Activated CD8-positive, alpha-beta memory T cell treated with anti-CD3 and anti-CD28 coated beads for 36 hours (primary cell): Measurements from ENCODE around the gene SDK1. TPM values are rescaled to one million over a fixed set of nuclear protein-coding genes. Genes with fewer than 3 reads are reported as not detected.

ENCODE experiments used
- CTCF ChIA-PET: fragments of 350-600 bp; sonication (Branson Sonifier 250); formaldehyde crosslinking; loops from one replicate; lab custom pipeline; 2021; ENCODE audit warnings: antibody characterized with exemption; lab: Charles Lee
- POLR2A ChIA-PET: fragments of 350-600 bp; sonication (Branson Sonifier 250); formaldehyde crosslinking; loops from one replicate; lab custom pipeline; 2021; ENCODE audit warnings: antibody characterized with exemption; lab: Charles Lee
- total RNA-seq, 2 experiments: library from RNA; stranded (reverse); gene quantifications; one replicate each; pipeline ENCODE4 v1.2.3, GENCODE V29; 2021

The SDK1 gene
- total RNA-seq, 2 experiments from 2014 or later = 0.15 to 0.50 TPM

DNA sequence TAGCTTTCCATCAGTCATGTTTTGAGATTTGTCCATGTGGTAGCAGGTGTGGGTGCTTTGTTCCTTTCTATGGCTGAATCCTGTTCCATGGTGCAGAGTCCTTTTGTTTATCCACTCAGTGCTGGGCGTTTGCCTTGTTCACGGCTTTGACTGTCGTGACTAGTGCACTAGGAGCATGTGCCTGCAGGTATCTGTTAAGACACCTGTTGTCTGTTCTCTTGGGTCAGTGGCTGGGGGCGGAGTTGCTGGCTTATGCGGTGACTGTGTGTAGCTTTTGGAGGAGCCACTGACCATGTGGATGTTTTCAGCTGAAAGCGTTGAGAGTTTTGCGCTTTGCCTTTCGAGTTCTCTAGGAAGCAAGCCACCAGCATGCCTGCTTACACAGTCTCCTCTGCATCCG, 807.9 kb downstream of the SDK1 start:
- POLR2A ChIA-PET = no interaction called here
- CTCF ChIA-PET = no interaction called here

DNA sequence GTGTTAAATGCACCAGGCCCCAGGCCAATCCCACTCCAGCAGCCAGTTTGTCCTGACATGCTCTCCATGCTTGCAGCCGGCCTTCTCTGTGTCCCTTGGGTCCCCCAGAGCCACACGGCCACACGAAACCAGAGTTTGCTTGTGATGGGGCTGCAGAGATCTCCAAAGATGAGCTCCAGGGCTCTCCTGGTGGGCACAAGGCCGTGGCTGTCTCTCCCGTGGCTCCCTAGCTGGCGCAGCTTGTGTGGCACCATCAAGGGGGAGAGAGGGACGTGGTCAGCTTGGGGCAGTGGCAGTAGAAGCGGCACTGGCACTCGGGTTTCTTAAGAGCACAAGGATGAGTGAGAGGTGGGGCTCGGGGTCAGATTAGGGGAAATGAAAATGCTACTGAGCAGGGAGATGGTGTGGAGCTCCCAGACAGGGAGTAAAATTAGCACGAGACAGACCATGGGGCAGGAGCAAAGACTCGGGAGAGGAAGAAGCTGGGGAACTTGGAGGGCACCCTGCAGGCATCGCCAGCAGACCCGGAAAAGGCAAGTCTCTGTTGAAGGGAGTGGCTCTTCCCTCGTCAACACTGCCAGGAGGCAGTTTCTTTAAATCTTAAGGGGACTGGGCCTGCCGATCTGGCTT, 808.5 kb downstream of the SDK1 start:
- CTCF ChIA-PET = no interaction called here
- POLR2A ChIA-PET = no interaction called here

DNA sequence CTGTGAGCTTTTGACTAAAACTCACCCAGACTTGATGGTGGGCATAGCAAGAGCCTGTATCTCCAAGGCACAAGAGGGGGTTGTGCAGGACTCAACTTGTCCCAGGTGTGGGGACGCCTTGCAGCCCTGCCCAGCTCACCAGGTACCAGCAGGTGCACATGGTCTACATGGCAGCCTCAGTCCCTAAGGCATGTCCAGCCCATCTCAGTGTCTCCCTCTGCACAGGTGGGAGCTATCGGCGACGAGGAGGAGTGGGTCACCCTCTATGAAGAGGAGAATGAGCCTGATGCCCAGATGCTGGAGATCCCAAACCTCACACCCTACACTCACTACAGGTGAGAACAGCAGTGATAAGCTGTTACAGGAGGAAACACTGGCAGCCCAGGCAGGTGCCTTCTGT, 809.4 kb downstream of the SDK1 start:
- ChIA-PET POLR2A (no interaction called here), CTCF (no interaction called here)

DNA sequence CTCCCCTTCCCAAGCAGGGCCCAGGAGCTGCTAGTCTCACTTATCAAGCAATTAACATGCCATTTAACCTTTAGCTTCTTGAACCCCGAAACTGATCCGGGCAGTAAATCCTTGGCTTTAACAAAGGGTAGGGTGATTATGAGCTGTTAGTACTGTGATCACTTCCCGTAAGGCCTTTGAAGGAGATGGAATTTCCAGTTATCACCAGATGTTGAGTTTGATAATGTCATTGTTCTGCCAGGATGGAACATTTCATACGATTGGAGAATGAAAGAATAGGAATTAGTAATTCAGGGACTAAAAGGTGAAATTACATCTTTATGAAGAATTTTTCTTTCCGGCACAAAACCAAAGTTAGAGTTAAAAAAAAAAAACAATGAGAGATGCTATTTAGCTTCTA, 810.1 kb downstream of the SDK1 start:
- ChIA-PET CTCF (interaction anchor here (0.8 kb wide), 1 partner anchor 113 kb away, joined by 3 read pairs; no protein-coding TSS in a partner anchor), POLR2A (no interaction called here)

DNA sequence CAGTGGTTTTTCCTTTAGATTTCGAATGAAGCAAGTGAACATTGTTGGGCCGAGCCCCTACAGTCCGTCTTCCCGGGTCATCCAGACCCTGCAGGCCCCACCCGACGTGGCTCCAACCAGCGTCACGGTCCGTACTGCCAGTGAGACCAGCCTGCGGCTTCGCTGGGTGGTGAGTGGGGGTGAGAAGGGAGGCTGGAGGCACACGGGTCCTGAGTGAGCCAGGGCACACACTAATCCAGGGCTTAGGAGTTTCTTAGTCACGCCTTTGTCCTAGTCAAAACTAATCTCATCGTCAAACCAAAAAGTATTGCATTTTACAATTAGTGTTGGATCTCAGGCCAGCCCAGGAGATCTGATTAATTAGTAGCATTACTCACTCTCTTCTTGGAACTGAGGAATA, 812.2 kb downstream of the SDK1 start:
- ChIA-PET CTCF (no interaction called here), POLR2A (no interaction called here)

DNA sequence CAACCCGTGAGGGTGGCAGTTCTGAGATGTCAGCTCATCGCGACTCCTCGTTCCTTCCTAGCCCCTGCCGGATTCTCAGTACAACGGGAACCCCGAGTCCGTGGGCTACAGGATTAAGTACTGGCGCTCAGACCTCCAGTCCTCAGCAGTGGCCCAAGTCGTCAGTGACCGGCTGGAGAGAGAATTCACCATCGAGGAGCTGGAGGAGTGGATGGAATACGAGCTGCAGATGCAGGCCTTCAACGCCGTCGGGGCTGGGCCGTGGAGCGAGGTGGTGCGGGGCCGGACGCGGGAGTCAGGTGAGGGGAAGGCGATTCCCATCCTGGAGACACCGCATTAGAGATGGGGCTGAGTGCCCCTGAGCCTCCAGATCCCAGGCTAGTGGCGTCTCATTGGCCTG, 812.9 kb downstream of the SDK1 start:
- ChIA-PET CTCF (no interaction called here), POLR2A (no interaction called here)

DNA sequence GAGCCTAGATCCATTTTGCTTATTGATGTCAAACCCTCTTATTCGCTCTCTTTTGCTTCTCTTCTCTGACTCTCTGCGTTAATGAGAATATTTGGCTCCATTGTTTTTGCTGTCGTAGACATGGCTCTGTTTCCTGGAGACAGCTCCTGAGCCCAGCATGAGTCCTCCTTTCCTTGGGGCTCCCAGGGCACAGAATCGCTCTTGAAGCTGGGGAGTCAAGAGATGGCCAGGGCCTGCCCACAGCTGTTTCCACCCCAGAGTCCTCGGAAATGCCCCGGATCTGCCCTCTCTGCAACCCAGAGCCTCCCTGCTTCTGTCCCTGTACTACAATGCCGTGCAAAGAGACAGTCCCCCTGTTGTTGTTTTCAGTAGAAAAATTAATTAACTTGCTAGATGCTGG, 814.4 kb downstream of the SDK1 start:
- POLR2A ChIA-PET = no interaction called here
- CTCF ChIA-PET = no interaction called here

DNA sequence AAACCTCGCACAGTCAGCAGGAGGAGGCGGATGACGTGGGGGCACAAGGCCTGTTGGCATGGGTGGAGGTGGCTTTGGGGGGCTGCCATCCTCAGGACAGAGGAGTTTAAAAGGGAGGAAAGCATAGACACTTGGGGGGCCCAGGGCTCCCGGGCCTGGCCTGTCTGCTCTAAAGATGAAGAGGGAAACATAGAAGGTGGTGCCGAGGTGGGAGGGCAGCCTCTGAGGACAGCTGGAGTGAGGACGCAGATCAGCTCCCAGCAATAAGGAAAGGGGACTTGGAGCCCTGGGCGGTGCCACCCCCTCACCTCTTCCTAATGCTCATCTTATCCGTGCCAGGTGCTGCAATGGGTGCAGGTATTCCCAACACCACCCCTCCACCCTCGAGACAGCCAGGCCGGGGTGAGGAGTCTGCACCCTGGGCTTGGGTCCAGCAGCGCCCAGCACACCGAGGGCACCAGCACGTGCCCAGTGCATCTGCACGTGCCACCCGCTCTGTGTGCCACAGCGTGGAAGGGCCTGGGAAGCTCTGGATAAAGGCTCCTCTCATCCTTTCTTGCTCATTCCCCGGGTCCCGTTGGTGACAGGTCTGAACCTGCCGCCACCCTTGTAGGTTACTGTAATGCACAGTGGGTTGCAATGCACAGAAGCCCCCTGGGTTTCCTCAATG, 815.0 kb downstream of the SDK1 start:
- ChIA-PET POLR2A (no interaction called here), CTCF (no interaction called here)

DNA sequence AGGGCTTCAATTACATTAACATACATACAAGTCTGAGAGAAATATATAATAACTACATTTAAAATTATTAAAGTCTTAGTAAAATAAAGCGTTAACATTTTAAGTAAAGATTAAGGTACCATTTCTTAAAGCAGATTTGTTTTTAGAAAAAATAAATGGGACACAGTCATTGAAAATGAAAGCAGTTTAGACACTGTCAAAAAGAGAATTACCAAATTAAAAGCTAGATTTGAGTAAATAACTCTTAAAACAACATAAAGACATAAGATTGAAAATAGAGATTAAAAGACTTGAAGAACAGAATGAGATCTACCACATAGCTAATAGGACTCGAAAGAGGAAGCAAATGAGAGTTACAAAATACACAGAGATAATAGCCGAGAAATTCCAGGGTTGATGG, 818.8 kb downstream of the SDK1 start:
- ChIA-PET CTCF (no interaction called here), POLR2A (no interaction called here)

DNA sequence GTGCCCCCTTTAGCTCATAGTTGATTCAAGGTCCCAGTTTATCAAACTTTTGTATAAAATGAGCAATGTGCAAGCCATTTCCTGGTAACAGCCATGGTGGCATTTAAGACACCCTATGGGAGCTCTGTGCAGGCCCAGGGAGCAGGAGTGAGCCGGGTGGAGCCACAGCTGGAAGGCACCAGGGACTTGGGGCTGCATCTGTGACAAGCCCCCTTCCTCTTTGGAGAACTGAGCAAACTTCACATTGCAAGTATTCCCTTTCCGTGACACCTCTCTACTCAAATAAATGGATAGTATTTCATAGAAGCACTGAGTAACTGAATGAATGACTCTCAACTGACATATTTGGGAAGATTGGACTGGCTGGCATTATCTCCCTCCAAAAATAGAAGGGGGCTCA, 822.3 kb downstream of the SDK1 start:
- ChIA-PET POLR2A (no interaction called here), CTCF (no interaction called here)

DNA sequence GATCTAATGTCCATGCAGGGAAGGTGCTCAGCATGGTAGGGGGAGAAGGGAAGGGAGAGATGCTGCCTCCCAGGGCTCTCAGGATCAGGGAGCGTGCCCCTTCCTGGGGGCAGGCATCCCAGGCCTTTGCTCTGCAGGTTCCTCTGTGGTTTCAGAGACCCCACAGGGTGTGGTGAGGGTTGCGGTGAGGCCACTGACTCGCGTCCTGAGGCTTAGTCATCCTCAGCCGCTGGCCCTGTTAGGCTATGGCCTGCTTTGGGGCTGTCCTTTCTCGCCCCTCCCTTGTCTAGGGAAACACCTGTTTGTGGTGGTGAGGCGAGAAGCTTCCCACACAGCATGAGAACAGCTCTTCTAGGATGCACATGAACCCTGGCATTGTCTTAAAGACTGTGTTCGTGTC, 822.8 kb downstream of the SDK1 start:
- POLR2A ChIA-PET = no interaction called here
- CTCF ChIA-PET = no interaction called here

DNA sequence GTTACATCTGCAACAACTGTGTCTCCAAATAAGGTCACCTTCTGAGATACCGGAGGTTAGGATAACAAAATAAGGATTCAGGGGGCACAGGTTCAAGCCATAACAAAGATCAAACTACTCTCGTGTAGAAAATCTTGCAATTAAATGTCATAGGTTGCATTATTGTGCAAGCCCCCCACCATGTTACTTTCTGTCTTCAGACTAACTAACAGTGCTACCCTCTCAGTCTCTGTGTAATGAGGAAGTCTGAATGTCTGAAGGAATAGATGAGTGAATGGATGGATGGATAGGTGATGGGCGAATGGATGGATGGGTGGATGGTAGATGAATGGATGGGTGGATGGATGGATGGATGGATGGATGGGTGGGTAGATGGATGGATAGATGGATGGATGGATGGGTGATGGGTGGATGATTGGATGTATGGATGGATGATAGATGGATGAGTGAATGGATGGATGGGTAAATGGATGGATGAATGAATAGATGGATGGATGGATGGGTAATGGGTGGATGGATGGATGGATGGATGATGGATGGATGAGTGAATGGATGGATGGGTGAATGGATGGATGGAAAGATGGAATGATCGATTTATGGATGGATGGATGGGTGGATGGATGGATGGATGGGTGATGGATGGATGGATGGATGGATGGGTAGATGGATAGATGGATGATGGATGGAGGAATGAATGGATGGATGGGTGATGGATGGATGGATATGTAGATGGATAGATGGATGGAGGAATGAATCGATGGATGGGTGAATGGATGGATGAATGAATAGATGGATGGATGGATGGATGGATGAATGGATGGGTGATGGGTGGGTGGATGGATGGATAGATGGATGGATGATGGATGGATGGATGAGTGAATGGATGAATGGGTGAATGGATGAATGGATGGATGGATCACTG, 823.8 kb downstream of the SDK1 start:
- ChIA-PET POLR2A (no interaction called here), CTCF (no interaction called here)

DNA sequence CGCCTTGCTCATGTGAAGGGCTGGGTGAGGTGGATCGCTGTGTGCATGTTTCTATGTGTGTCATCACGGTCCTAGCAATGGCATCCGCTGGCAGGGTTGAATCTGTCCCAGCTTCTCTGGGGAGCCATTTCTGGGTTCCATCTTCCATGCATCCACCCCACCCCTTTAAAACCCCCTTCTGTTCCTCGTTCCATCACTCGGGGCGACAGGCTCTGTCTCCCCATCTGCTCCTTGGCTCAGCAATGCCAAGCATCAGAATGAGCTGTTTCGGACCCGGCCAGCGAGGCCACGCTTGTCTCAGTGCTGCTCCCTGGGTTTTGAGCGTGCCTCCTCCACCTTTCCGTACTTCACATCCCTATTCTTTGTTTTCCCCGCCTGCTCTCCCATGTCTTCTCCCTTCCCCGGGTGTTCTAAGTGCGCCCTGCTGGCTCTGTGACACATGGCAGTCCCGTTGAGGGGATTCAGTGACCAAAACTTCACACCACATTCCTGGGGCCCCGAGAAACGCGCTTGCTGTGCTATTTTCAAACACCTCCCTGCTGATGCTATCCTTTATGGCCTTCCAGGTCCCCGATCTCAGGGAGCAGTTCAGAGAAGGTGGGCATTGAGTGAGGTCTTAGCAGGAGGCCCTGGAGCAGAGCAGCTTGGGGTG, 827.0 kb downstream of the SDK1 start:
- CTCF ChIA-PET = no interaction called here
- POLR2A ChIA-PET = no interaction called here

DNA sequence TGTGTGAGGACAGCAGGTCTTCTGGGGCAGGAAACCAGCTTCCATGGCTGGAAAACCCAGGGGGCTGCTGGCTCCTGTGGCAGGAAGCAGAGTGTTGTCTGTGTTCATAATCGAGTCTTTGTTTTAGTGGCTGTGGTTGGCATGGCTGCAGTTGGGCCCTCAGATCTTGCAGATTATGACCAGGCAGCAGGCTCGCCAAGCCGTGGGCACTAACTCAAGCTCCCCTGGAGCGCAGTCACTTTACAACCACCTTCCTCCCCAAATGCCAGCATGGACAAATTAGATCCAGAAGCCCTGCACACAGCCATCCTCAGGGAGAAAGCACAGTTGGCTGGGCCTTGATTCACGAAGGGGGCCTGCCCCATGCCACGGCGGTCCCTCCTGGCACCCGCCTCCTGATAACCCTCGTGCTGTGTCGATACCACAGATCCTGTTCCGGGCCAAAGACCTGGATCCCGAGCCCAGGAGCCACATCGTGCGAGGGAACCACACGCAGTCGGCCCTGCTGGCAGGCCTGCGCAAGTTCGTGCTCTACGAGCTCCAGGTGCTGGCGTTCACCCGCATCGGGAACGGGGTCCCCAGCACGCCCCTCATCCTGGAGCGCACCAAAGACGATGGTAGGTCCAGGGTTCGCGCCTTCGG, 828.5 kb downstream of the SDK1 start:
- CTCF ChIA-PET = no interaction called here
- POLR2A ChIA-PET = no interaction called here

DNA sequence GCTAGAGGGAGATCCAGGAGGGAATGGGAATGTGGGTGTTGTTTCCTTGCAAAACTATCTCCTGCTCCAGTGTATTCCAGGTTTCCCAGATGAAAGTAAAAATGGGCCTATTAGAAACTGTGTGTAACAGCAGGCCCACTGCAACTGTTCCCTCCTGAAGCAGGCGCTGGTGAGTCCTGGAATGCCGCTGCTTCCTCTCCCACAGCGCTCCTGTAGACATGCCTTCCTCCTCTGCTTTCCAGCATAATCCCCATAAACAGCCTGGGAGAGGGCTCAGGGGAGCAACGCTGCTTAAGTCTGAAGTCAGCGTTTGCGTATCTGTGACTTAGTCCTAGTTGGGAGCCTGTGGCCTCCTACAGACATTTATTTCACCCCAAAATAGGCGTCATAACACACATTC, 830.0 kb downstream of the SDK1 start:
- POLR2A ChIA-PET = no interaction called here
- CTCF ChIA-PET = no interaction called here

DNA sequence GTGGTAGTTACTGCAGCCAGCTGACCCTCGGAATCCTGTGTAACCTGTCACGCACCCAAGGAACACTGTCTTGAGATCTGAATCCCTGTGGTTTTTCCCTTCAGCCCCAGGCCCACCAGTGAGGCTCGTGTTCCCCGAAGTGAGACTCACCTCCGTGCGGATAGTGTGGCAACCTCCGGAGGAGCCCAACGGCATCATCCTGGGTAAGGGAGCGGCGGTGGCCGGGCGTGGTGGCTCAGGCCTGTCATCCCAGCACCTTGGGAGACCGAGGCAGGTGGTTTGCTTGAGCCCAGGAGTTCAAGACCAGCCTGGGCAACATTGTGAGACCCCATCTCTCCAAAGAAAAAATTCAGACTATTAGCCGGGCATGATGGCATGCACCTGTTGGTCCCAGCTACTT, 831.2 kb downstream of the SDK1 start:
- CTCF ChIA-PET = no interaction called here

DNA sequence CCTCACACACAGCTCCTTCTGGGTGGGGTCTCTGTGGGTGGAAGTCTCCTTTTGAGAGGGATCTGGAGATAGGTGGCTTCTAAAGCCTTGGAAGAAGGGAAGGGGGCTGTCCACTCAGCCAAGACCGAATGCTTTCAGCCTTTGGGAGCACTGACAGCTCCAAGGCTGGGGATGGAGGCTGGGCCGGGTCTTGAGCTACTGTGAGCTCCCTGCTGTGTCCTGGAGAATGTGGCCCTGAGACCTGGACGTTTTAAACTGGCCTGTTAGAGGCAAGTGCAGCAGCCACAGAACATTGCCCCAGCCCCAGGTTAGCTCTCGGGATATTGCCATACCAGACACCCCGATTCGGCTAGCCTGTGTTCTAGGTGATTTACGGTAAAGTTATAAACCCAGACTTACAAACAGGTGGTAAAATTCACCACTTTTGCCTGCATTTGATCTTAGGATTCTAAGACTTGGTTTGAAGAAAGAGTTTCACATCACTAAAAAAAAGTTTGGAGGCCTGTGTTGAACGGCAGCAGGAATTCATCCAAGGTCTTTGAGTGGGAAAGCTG, 832.5 kb downstream of the SDK1 start:
- ChIA-PET POLR2A (no interaction called here), CTCF (no interaction called here)

More for the DNA sequence above, 831.2 kb downstream of the SDK1 start:
- POLR2A ChIA-PET = no interaction called here

DNA sequence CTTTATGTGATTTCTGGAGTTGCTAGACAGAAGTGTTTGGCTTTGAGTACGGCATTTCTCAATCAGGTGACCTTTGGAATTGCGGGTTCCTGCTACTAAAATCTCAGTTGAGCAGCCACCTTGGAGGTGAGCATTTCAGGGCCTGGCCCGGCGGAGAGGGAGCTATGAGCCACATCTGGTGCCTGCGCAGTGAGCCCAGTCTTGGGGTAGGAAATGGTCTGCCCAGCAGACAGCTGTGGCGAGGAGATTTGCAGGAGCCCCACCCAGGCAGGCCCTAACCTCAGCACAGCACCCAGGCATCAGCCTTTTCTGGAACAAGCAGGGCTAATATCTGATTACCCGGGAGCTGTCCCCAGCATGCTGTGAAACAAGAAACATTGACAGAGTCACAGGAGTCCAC, 833.2 kb downstream of the SDK1 start:
- CTCF ChIA-PET = no interaction called here

DNA sequence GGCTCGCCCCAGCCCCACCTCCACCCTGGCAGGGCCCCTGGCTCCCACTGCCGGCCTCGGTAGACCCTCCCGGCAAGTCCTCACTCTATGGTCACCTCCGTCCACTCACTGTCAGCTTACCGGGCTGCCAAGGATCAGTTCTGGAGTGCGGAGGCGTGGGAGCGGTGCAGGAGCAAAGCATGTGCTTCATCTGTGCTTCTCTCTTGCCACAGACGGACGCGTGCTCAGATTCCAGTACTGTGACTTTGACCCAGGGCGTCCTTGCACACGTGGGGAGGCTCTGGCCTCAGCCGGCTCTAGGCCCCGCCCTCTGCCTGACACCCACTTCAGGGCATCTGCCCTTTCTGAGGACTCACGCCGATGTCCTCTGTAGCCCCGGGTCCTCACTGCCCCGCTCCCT, 833.6 kb downstream of the SDK1 start:
- POLR2A ChIA-PET = no interaction called here
- CTCF ChIA-PET = no interaction called here

More for the DNA sequence above, 833.2 kb downstream of the SDK1 start:
- POLR2A ChIA-PET = no interaction called here
